H1 (cell line): ENCODE results near the gene PLD3. TPM values are rescaled to one million over a fixed set of nuclear protein-coding genes. Genes with fewer than 3 reads are reported as not detected.

Source experiments
- CBX8 ChIP-seq: fragments of 300-800, 300-1000 bp; sonication (generic); IDR thresholded peaks from 2 replicates; pipeline ENCODE4 v1.7.1; 2016; ENCODE audit warnings: low read depth, low read length, borderline replicate concordance
- CEBPB ChIP-seq: IDR thresholded peaks from 2 replicates; pipeline ENCODE4 v1.6.1; 2012; ENCODE audit warnings: low read depth, low read length
- CTCF ChIP-seq, 3 experiments: IDR thresholded peaks; 1 replicate in 2 of 3; 2 replicates in 1 of 3; pipeline versions ENCODE4 v1.5.1 to v1.6.1; 2011; ENCODE audit warnings: low read length in 3 of 3, mild to moderate bottlenecking in 3 of 3, inconsistent platforms in 2 of 3, low read depth in 1 of 3, moderate library complexity in 1 of 3; ENCODE audit not compliant: insufficient read depth in 1 of 3; ENCODE audit errors: control extremely low read depth in 1 of 3
- HDAC2 ChIP-seq, 2 experiments: fragments of 300-600 bp in 1 of 2; sonication (generic) in 1 of 2; IDR thresholded peaks; 2 replicates each; pipeline ENCODE4 v1.6.1; 2011 to 2012; ENCODE audit warnings: low read depth in 2 of 2, low read length in 2 of 2, mild to moderate bottlenecking in 2 of 2, moderate library complexity in 2 of 2, borderline replicate concordance in 1 of 2, inconsistent platforms in 1 of 2
- KDM1A ChIP-seq: fragments of 200-600, 300-600 bp; sonication (generic); IDR thresholded peaks from 2 replicates; pipeline ENCODE4 v1.7.1; 2016; ENCODE audit warnings: mild to moderate bottlenecking, low read length, borderline replicate concordance
- KDM5A ChIP-seq: fragments of 200-600 bp; IDR thresholded peaks from 2 replicates; pipeline ENCODE4 v1.7.1; 2012; ENCODE audit warnings: mild to moderate bottlenecking, low read length, inconsistent platforms, mixed read lengths
- PHF8 ChIP-seq: fragments of 200-600 bp; sonication (generic); conservative IDR thresholded peaks from 2 replicates; pipeline ENCODE4 v1.7.1; 2012; ENCODE audit warnings: low read depth, mild to moderate bottlenecking, inconsistent platforms, low read length, moderate library complexity
- RXRA ChIP-seq: IDR thresholded peaks from 2 replicates; pipeline ENCODE4 v1.6.1; 2011; ENCODE audit warnings: low read depth, mild to moderate bottlenecking, low read length, moderate library complexity; ENCODE audit not compliant: insufficient read depth
- SIX5 ChIP-seq: IDR thresholded peaks from 2 replicates; pipeline ENCODE4 v1.6.1; 2011; ENCODE audit warnings: mild to moderate bottlenecking, low read depth, low read length
- SP4 ChIP-seq: IDR thresholded peaks from 2 replicates; pipeline ENCODE4 v1.6.1; 2012; ENCODE audit warnings: low read length, inconsistent platforms
- SRF ChIP-seq: IDR thresholded peaks from 2 replicates; pipeline ENCODE4 v1.6.1; 2011; ENCODE audit warnings: mild to moderate bottlenecking, low read depth, low read length, moderate library complexity
- TBP ChIP-seq: IDR thresholded peaks from 2 replicates; pipeline ENCODE4 v1.6.1; 2011; ENCODE audit warnings: low read depth, low read length, improper control_type of control experiment
- polyA plus RNA-seq, 7 experiments: library from polyadenylated mRNA; depleted of rRNA in 3 of 7; stranded (reverse) in 5 of 7; unstranded in 2 of 7; fragments of >200 nt in 5 of 7; fragments of 200-250 nt in 2 of 7; gene quantifications; 1 replicate in 5 of 7; 2 replicates in 1 of 7; 4 replicates in 1 of 7; pipeline versions ENCODE4 v1.2.1 to v1.2.3, GENCODE V29; 2011 to 2013; ENCODE audit warnings: missing spikeins in 2 of 7, mixed read lengths in 2 of 7
- total RNA-seq: library from RNA; stranded (reverse); fragmentation: NEBNext Ultra II Directional; extraction: Animal tissue kit (Norgen Biotek cat#: 25700); gene quantifications from 2 replicates; pipeline ENCODE4 v1.2.1, GENCODE V29; 2021
- TF ChIP-seq, protein P1 (sequence below): IDR thresholded peaks from 2 replicates; pipeline ENCODE4 v1.6.1; 2011; ENCODE audit warnings: low read length, improper control_type of control experiment
- TF ChIP-seq, protein P2 (sequence below): IDR thresholded peaks from 2 replicates; pipeline ENCODE4 v1.6.1; 2012; ENCODE audit warnings: inconsistent platforms

PLD3 gene
- total and polyA plus RNA-seq, 2 of the 8 experiments (the other 6 are each of a cell fraction or from before 2014, with no cell fraction given): 180 to 543 TPM

GRCh38 chr19:40403262-40403984 lies 54.9 kb downstream of the PLD3 start (continued):
- TF ChIP-seq, protein P1, sequence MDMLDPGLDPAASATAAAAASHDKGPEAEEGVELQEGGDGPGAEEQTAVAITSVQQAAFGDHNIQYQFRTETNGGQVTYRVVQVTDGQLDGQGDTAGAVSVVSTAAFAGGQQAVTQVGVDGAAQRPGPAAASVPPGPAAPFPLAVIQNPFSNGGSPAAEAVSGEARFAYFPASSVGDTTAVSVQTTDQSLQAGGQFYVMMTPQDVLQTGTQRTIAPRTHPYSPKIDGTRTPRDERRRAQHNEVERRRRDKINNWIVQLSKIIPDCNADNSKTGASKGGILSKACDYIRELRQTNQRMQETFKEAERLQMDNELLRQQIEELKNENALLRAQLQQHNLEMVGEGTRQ: no peak
- TF ChIP-seq SP4 (no peak), TBP (no peak), SIX5 (no peak), RXRA (no peak), KDM1A (peak; percentile 98), PHF8 (0 out of 2 replicates have a peak, but pooled peaks have one; percentile 25), CTCF (IDR thresholded peaks at IDR 0.05; ENCODE audit: control extremely low read depth in 1 of 3, insufficient read depth in 1 of 3, low read depth in 1 of 3, low read length in 3 of 3) (no peak), HDAC2 (IDR thresholded peaks at IDR 0.05; ENCODE audit: borderline replicate concordance in 1 of 2, low read depth in 2 of 2, low read length in 2 of 2) (peak in 1 of 2 experiments; percentile 93; a peak in 1 of 4 replicates), CBX8 (no peak), SRF (no peak), KDM5A (no peak), CEBPB (no peak)
- TF ChIP-seq, protein P2, sequence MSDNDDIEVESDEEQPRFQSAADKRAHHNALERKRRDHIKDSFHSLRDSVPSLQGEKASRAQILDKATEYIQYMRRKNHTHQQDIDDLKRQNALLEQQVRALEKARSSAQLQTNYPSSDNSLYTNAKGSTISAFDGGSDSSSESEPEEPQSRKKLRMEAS: no peak
